ENCODE measurements around the gene TICAM1. TPM values are rescaled to one million over a fixed set of nuclear protein-coding genes. Genes with fewer than 3 reads are reported as not detected.

Gene TICAM1
- total RNA-seq, 1 donor from 2014 or later, result 39.4 TPM

- ATAC-seq (ENCODE audit: low read depth), result peak; percentile 72
- ChIA-PET POLR2A (interaction anchor here (1.6 kb wide), 1 partner anchor 29 kb away, joined by 3 read pairs; no protein-coding TSS in a partner anchor), CTCF (interaction anchor here (11.6 kb wide), 1 partner anchor 36 kb away, joined by 292 read pairs; no protein-coding TSS in a partner anchor)
- intact Hi-C loops (cut with micrococcal nuclease), result loop anchor here (1.0 kb wide), 2 partner anchors 14 to 24 kb away; partner anchors contain the start of gene FEM1A
- Mint-ChIP-seq H3K4me1 (peaks cover 34% of the 10 kb centered on the region), H3K4me3 (peak overlapping the region; percentile 70), H3K27me3 (no peaks in the 10 kb centered on the region), H3K9me3 (no peaks in the 10 kb centered on the region), H3K27ac (peak overlapping the region; percentile 72), H3K36me3 (ENCODE audit: low read depth) (peaks cover 37% of the 10 kb centered on the region)
- DNase-seq, result peak; percentile 39
- no peak for TF ChIP-seq CTCF (IDR thresholded peaks at IDR 0.05)
Observed at GRCh38 chr19:4815426-4816201, 15.9 kb downstream of the TICAM1 start.

- no peak for TF ChIP-seq CTCF (IDR thresholded peaks at IDR 0.05)
- ATAC-seq (ENCODE audit: low read depth) (no peak), DNase-seq (no peak)
- POLR2A ChIA-PET, result interaction anchor here (0.5 to 0.6 kb wide), 3 partner anchors 49 to 972 kb away, joined by 3 to 5 read pairs (median 3); no protein-coding TSS in a partner anchor
- Mint-ChIP-seq H3K9me3 (no peaks in the 10 kb centered on the region), H3K27ac (no peak overlapping the region), H3K36me3 (ENCODE audit: low read depth) (peaks cover 34% of the 10 kb centered on the region), H3K4me3 (no peak overlapping the region), H3K4me1 (peaks cover 34% of the 10 kb centered on the region), H3K27me3 (no peaks in the 10 kb centered on the region)
- intact Hi-C loops (cut with micrococcal nuclease), result loop anchor here (1.0 kb wide), 2 partner anchors 14 to 24 kb away; partner anchors contain the start of gene FEM1A
- CTCF ChIA-PET, result interaction anchor here (11.6 kb wide), 1 partner anchor 37 kb away, joined by 292 read pairs; no protein-coding TSS in a partner anchor
Observed at GRCh38 chr19:4814625-4815425, 16.7 kb downstream of the TICAM1 start.

GRCh38 chr19:4811328-4812131, 20.0 kb downstream of the TICAM1 start:
- POLR2A ChIA-PET, result interaction anchor here (0.6 to 2.4 kb wide), 4 partner anchors 21 to 625 kb away, joined by 5 to 30 read pairs (median 7); no protein-coding TSS in a partner anchor
- Mint-ChIP-seq H3K27me3 (no peaks in the 10 kb centered on the region), H3K4me1 (peaks cover 47% of the 10 kb centered on the region), H3K9me3 (no peaks in the 10 kb centered on the region), H3K36me3 (ENCODE audit: low read depth) (peaks cover 4% of the 10 kb centered on the region), H3K4me3 (no peak overlapping the region), H3K27ac (peak overlapping the region; percentile 47)
- ATAC-seq (ENCODE audit: low read depth) (peak; percentile 82), DNase-seq (peak; percentile 90)
- peak; percentile 67 for TF ChIP-seq CTCF (IDR thresholded peaks at IDR 0.05)
- CTCF ChIA-PET, result interaction anchor here (1.9 to 11.6 kb wide), 6 partner anchors 11 to 220 kb away, joined by 9 to 292 read pairs (median 74); partner anchors contain the start of gene TICAM1
- intact Hi-C loops (cut with micrococcal nuclease), result loop anchor here (1.0 kb wide), 2 partner anchors 18 to 220 kb away; no protein-coding TSS in a partner anchor

GRCh38 chr19:4807188-4807587, 24.3 kb downstream of the TICAM1 start:
- Mint-ChIP-seq H3K4me3 (no peak overlapping the region), H3K4me1 (peaks cover 31% of the 10 kb centered on the region), H3K27ac (no peak overlapping the region), H3K9me3 (no peaks in the 10 kb centered on the region), H3K27me3 (no peaks in the 10 kb centered on the region), H3K36me3 (ENCODE audit: low read depth) (no peaks in the 10 kb centered on the region)
- DNase-seq (no peak), ATAC-seq (ENCODE audit: low read depth) (peak; percentile 10)
- intact Hi-C loops (cut with micrococcal nuclease), result loop anchor here (5.0 kb wide), 1 partner anchor 65 kb away; no protein-coding TSS in a partner anchor
- CTCF ChIA-PET, result interaction anchor here (0.9 to 11.6 kb wide), 4 partner anchors 10 to 105 kb away, joined by 3 to 292 read pairs (median 58); no protein-coding TSS in a partner anchor
- no peak for TF ChIP-seq CTCF (IDR thresholded peaks at IDR 0.05)
- POLR2A ChIA-PET, result interaction anchor here (1.0 kb wide), 1 partner anchor 62 kb away, joined by 5 read pairs; no protein-coding TSS in a partner anchor
